Measurements from ENCODE around the gene RHOBTB3. TPM values are rescaled to one million over a fixed set of nuclear protein-coding genes. Genes with fewer than 3 reads are reported as not detected.

Gene RHOBTB3
- total RNA-seq, 1 experiment from 2014 or later: 6.8 TPM

- Histone ChIP-seq H4K20me1 (ENCODE audit: control insufficient read depth, insufficient read depth, insufficient read length) (no peaks in the 10 kb centered on the region), H3K4me1 (ENCODE audit: insufficient read depth, low read length) (no peaks in the 10 kb centered on the region), H4K91ac (ENCODE audit: insufficient read length, low read depth, low read length) (no peak overlapping the region), H3K18ac (ENCODE audit: insufficient read length, low read depth, low read length) (no peak overlapping the region), H3K27me3 (ENCODE audit: insufficient read depth, low read length) (no peaks in the 10 kb centered on the region), H3K79me2 (ENCODE audit: insufficient read depth, low read length) (no peaks in the 10 kb centered on the region), H4K8ac (replicated peaks; ENCODE audit: insufficient read length, low read depth, low read length) (no peak overlapping the region), H2AFZ (ENCODE audit: low read length) (no peak overlapping the region), H3K14ac (ENCODE audit: insufficient read depth, low read length) (no peak overlapping the region), H3K23ac (ENCODE audit: insufficient read length, low read depth, low read length) (no peak overlapping the region), H3K9ac (ENCODE audit: extremely low read depth, insufficient read length, low read length) (no peak overlapping the region), H2BK15ac (ENCODE audit: low read depth, low read length) (no peak overlapping the region), H3K79me1 (ENCODE audit: insufficient read depth, low read depth, low read length, poor library complexity, severe bottlenecking) (no peaks in the 10 kb centered on the region), H3K4ac (ENCODE audit: low read depth, low read length) (no peak overlapping the region), H3T11ph (ENCODE audit: low read length) (no peak overlapping the region), H2BK120ac (ENCODE audit: low read depth, low read length, poor library complexity, severe bottlenecking) (no peak overlapping the region), H2BK12ac (ENCODE audit: insufficient read length, low read depth, low read length) (no peak overlapping the region), H3K23me2 (ENCODE audit: insufficient read length, low read depth, low read length, poor library complexity, severe bottlenecking) (no peaks in the 10 kb centered on the region), H2BK5ac (ENCODE audit: insufficient read length, low read length) (no peak overlapping the region), H3K4me2 (ENCODE audit: insufficient read depth, insufficient read length, low read length) (no peak overlapping the region), H3K27ac (ENCODE audit: insufficient read length, low read depth, low read length) (no peak overlapping the region), H4K5ac (ENCODE audit: insufficient read length, low read depth, low read length) (no peak overlapping the region), H3K56ac (ENCODE audit: insufficient read length, low read depth, low read length) (no peak overlapping the region), H2AK5ac (ENCODE audit: insufficient read length, low read length) (no peak overlapping the region), H2BK20ac (ENCODE audit: low read depth, low read length, poor library complexity, severe bottlenecking) (no peak overlapping the region), H3K9me3 (ENCODE audit: control insufficient read depth, low read depth, low read length) (no peaks in the 10 kb centered on the region)
- Mint-ChIP-seq H3K27me3 (ENCODE audit: low read depth) (no peaks in the 10 kb centered on the region), H3K9me3 (no peaks in the 10 kb centered on the region), H3K4me3 (no peak overlapping the region), H3K4me1 (0 out of 4 replicates have a peak, but pooled peaks cover 0 to 2% of the 10 kb centered on the region in 2 experiments), H3K27ac (no peak overlapping the region; a peak in 1 of 7 replicates), H3K36me3 (ENCODE audit: insufficient read depth in 1 of 3, low read depth in 3 of 3) (no peaks in the 10 kb centered on the region)
- WGBS (ENCODE audit: extremely low coverage, insufficient read length, low lambda C conversion rate): no CpG with 5 or more reads among the region's 6 CpGs
- TF ChIP-seq, protein P1, sequence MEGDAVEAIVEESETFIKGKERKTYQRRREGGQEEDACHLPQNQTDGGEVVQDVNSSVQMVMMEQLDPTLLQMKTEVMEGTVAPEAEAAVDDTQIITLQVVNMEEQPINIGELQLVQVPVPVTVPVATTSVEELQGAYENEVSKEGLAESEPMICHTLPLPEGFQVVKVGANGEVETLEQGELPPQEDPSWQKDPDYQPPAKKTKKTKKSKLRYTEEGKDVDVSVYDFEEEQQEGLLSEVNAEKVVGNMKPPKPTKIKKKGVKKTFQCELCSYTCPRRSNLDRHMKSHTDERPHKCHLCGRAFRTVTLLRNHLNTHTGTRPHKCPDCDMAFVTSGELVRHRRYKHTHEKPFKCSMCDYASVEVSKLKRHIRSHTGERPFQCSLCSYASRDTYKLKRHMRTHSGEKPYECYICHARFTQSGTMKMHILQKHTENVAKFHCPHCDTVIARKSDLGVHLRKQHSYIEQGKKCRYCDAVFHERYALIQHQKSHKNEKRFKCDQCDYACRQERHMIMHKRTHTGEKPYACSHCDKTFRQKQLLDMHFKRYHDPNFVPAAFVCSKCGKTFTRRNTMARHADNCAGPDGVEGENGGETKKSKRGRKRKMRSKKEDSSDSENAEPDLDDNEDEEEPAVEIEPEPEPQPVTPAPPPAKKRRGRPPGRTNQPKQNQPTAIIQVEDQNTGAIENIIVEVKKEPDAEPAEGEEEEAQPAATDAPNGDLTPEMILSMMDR (conservative IDR thresholded peaks at IDR 0.05): no peak
- no peak for DNase-seq
Measured at GRCh38 chr5:95763941-95764340, 32.8 kb downstream of the RHOBTB3 start.
